ENCODE measurements around the gene PARP1.

GRCh38 chr1:226376300-226376699 is 31.6 kb downstream of the PARP1 start:
- TF ChIP-seq POLR2A (IDR thresholded peaks at IDR 0.05; ENCODE audit: low read depth, low read length) (no peak), TAF1 (IDR thresholded peaks at IDR 0.05; ENCODE audit: low read depth, low read length) (no peak), POLR2AphosphoS5 (IDR thresholded peaks at IDR 0.05; ENCODE audit: low read depth, low read length) (no peak), SPI1 (IDR thresholded peaks at IDR 0.05; ENCODE audit: low read depth, low read length) (no peak), POU2F2 (IDR thresholded peaks at IDR 0.05; ENCODE audit: low read depth, low read length) (no peak), PAX5 (IDR thresholded peaks at IDR 0.05; ENCODE audit: insufficient read depth, low read length, severe bottlenecking) (no peak)

Measured in GM12891 (cell line).